ENCODE results near the gene RETREG2.
A peak's percentile ranks its signal among the peaks of the same experiment; 100 is the strongest.

Gene RETREG2

GRCh38 chr2:219213486-219214071 is 35.5 kb downstream of the RETREG2 start:
- peaks cover 47% of the 10 kb centered on the region for H3K36me3 Mint-ChIP-seq (ENCODE audit: low read depth)
- no peak overlapping the region for H3K4me3 Mint-ChIP-seq
- H3K27me3 Mint-ChIP-seq = no peaks in the 10 kb centered on the region
- H3K27ac Mint-ChIP-seq = no peak overlapping the region
- no peaks in the 10 kb centered on the region for H3K9me3 Mint-ChIP-seq
- H3K4me1 Mint-ChIP-seq (ENCODE audit: low read depth) = peaks cover 47% of the 10 kb centered on the region

GRCh38 chr2:219214141-219214540 is 36.1 kb downstream of the RETREG2 start:
- no peak overlapping the region for H3K4me3 Mint-ChIP-seq
- H3K27me3 Mint-ChIP-seq = no peaks in the 10 kb centered on the region
- H3K27ac Mint-ChIP-seq = no peak overlapping the region
- peaks cover 46% of the 10 kb centered on the region for H3K36me3 Mint-ChIP-seq (ENCODE audit: low read depth)
- H3K9me3 Mint-ChIP-seq = no peaks in the 10 kb centered on the region
- H3K4me1 Mint-ChIP-seq (ENCODE audit: low read depth) = peaks cover 46% of the 10 kb centered on the region

- H3K4me1 Mint-ChIP-seq (ENCODE audit: low read depth) = peaks cover 42% of the 10 kb centered on the region
- no peaks in the 10 kb centered on the region for H3K27me3 Mint-ChIP-seq
- no peak overlapping the region for H3K27ac Mint-ChIP-seq
- H3K9me3 Mint-ChIP-seq = no peaks in the 10 kb centered on the region
- peaks cover 47% of the 10 kb centered on the region for H3K36me3 Mint-ChIP-seq (ENCODE audit: low read depth)
- H3K4me3 Mint-ChIP-seq = no peak overlapping the region
Observed at GRCh38 chr2:219214786-219215185, 36.7 kb downstream of the RETREG2 start.

GRCh38 chr2:219215871-219216534 is 37.9 kb downstream of the RETREG2 start:
- H3K9me3 Mint-ChIP-seq = no peaks in the 10 kb centered on the region
- H3K27ac Mint-ChIP-seq = no peak overlapping the region
- no peak overlapping the region for H3K4me3 Mint-ChIP-seq
- H3K36me3 Mint-ChIP-seq (ENCODE audit: low read depth) = peaks cover 39% of the 10 kb centered on the region
- no peaks in the 10 kb centered on the region for H3K27me3 Mint-ChIP-seq
- peaks cover 32% of the 10 kb centered on the region for H3K4me1 Mint-ChIP-seq (ENCODE audit: low read depth)

- H3K36me3 Mint-ChIP-seq (ENCODE audit: low read depth) = peaks cover 39% of the 10 kb centered on the region
- peaks cover 27% of the 10 kb centered on the region for H3K4me1 Mint-ChIP-seq (ENCODE audit: low read depth)
- peak overlapping the region; percentile 58 for H3K4me3 Mint-ChIP-seq
- peak overlapping the region; percentile 26 for H3K27ac Mint-ChIP-seq
- H3K9me3 Mint-ChIP-seq = no peaks in the 10 kb centered on the region
- H3K27me3 Mint-ChIP-seq = no peaks in the 10 kb centered on the region
Observed at GRCh38 chr2:219216535-219216915, 38.5 kb downstream of the RETREG2 start.

- H3K27ac Mint-ChIP-seq = peak overlapping the region; percentile 84
- H3K4me3 Mint-ChIP-seq = peak overlapping the region; percentile 85
- peaks cover 36% of the 10 kb centered on the region for H3K36me3 Mint-ChIP-seq (ENCODE audit: low read depth)
- no peaks in the 10 kb centered on the region for H3K27me3 Mint-ChIP-seq
- peaks cover 23% of the 10 kb centered on the region for H3K4me1 Mint-ChIP-seq (ENCODE audit: low read depth)
- no peaks in the 10 kb centered on the region for H3K9me3 Mint-ChIP-seq
Observed at GRCh38 chr2:219218217-219218731, 40.2 kb downstream of the RETREG2 start.

GRCh38 chr2:219218732-219219701 is 40.9 kb downstream of the RETREG2 start, which contains the start of gene ABCB6:
Gene ABCB6 (minus strand): TSS chr2:219218958. CDS start chr2:219218673, 285 bp downstream.
- Mint-ChIP-seq H3K36me3 (ENCODE audit: low read depth) (peaks cover 39% of the 10 kb centered on the region), H3K27me3 (no peaks in the 10 kb centered on the region), H3K9me3 (no peaks in the 10 kb centered on the region), H3K4me1 (ENCODE audit: low read depth) (peaks cover 23% of the 10 kb centered on the region), H3K27ac (peak within 1 kb of the TSS; percentile 84), H3K4me3 (peak within 1 kb of the TSS; percentile 85)

GRCh38 chr2:219219784-219220532 is 41.9 kb downstream of the RETREG2 start:
- H3K4me1 Mint-ChIP-seq (ENCODE audit: low read depth) = peaks cover 24% of the 10 kb centered on the region
- no peak overlapping the region for H3K4me3 Mint-ChIP-seq
- H3K27ac Mint-ChIP-seq = no peak overlapping the region
- no peaks in the 10 kb centered on the region for H3K27me3 Mint-ChIP-seq
- no peaks in the 10 kb centered on the region for H3K9me3 Mint-ChIP-seq
- H3K36me3 Mint-ChIP-seq (ENCODE audit: low read depth) = peaks cover 40% of the 10 kb centered on the region

GRCh38 chr2:219220652-219221402 is 42.8 kb downstream of the RETREG2 start:
- H3K4me3 Mint-ChIP-seq = no peak overlapping the region
- H3K9me3 Mint-ChIP-seq = no peaks in the 10 kb centered on the region
- H3K4me1 Mint-ChIP-seq (ENCODE audit: low read depth) = peaks cover 29% of the 10 kb centered on the region
- no peak overlapping the region for H3K27ac Mint-ChIP-seq
- peaks cover 46% of the 10 kb centered on the region for H3K36me3 Mint-ChIP-seq (ENCODE audit: low read depth)
- H3K27me3 Mint-ChIP-seq = no peaks in the 10 kb centered on the region

GRCh38 chr2:219221957-219222518 is 44.0 kb downstream of the RETREG2 start:
- Mint-ChIP-seq H3K9me3 (no peaks in the 10 kb centered on the region), H3K27ac (no peak overlapping the region), H3K4me1 (ENCODE audit: low read depth) (peaks cover 27% of the 10 kb centered on the region), H3K27me3 (no peaks in the 10 kb centered on the region), H3K4me3 (no peak overlapping the region), H3K36me3 (ENCODE audit: low read depth) (peaks cover 48% of the 10 kb centered on the region)

- Mint-ChIP-seq H3K9me3 (no peaks in the 10 kb centered on the region), H3K4me3 (no peak overlapping the region), H3K27ac (no peak overlapping the region), H3K4me1 (ENCODE audit: low read depth) (peaks cover 29% of the 10 kb centered on the region), H3K36me3 (ENCODE audit: low read depth) (peaks cover 47% of the 10 kb centered on the region), H3K27me3 (no peaks in the 10 kb centered on the region)
Observed at GRCh38 chr2:219223831-219224610, 45.9 kb downstream of the RETREG2 start.

GRCh38 chr2:219225350-219225749 is 47.3 kb downstream of the RETREG2 start:
- no peak overlapping the region for H3K27ac Mint-ChIP-seq
- peaks cover 32% of the 10 kb centered on the region for H3K4me1 Mint-ChIP-seq (ENCODE audit: low read depth)
- H3K27me3 Mint-ChIP-seq = no peaks in the 10 kb centered on the region
- no peaks in the 10 kb centered on the region for H3K9me3 Mint-ChIP-seq
- no peak overlapping the region for H3K4me3 Mint-ChIP-seq
- H3K36me3 Mint-ChIP-seq (ENCODE audit: low read depth) = peaks cover 47% of the 10 kb centered on the region

Data from stimulated activated naive CD8-positive, alpha-beta T cell treated with anti-CD3 and anti-CD28 coated beads, Interleukin-15, Interleukin-2, amounts not matched to agents 100 ng/mL and 50 ng/mL, for 24 hours (primary cell).